RWPE1 (cell line): ENCODE results near the gene ENOX2.

Experiments
- CTCF ChIA-PET: fragments of 350-600 bp; sonication (Branson Sonifier 250); formaldehyde crosslinking; extraction: SDS; loops from one replicate; lab custom pipeline; 2021; lab: Yijun Ruan, JAX
- POLR2A ChIA-PET: fragments of 400-600 bp; formaldehyde crosslinking; extraction: SDS; loops from one replicate; lab custom pipeline; 2020; ENCODE audit warnings: antibody characterized with exemption; ENCODE audit not compliant: low non-redundant PET; lab: Yijun Ruan, JAX
- DNase-seq: peaks from one replicate; pipeline ENCODE4 v3.0.0; 2012; ENCODE audit warnings: low spot score
- H3K27ac ChIP-seq: fragments of 450-650 bp; 2 replicates; pipeline ENCODE4 v1.5.1; 2017
- TF ChIP-seq, protein P1 (sequence below): fragments of 450-650 bp; conservative IDR thresholded peaks from 2 replicates; pipeline ENCODE4 v1.5.1; 2017; ENCODE audit warnings: low read depth, mild to moderate bottlenecking

Gene ENOX2

DNA sequence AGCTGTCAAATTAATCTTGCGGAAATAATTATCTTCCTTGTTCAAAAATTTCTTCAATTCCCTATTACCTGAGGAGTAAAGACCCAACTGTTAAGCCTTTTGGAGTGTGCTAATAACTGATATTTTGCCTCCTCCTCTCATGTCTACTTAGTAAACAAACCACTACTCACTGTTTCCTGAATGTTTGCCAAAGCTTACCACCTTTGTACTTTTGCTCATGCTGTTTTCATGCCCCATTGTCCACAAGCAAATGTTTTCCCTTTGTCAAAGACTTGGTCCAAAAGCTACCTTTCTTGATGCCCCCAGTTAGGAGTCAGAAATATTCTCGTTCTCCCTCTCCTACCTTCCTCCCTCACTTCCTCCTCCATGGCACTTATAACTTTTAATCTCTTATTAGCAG, 226.1 kb downstream of the ENOX2 start:
- TF ChIP-seq, protein P1, sequence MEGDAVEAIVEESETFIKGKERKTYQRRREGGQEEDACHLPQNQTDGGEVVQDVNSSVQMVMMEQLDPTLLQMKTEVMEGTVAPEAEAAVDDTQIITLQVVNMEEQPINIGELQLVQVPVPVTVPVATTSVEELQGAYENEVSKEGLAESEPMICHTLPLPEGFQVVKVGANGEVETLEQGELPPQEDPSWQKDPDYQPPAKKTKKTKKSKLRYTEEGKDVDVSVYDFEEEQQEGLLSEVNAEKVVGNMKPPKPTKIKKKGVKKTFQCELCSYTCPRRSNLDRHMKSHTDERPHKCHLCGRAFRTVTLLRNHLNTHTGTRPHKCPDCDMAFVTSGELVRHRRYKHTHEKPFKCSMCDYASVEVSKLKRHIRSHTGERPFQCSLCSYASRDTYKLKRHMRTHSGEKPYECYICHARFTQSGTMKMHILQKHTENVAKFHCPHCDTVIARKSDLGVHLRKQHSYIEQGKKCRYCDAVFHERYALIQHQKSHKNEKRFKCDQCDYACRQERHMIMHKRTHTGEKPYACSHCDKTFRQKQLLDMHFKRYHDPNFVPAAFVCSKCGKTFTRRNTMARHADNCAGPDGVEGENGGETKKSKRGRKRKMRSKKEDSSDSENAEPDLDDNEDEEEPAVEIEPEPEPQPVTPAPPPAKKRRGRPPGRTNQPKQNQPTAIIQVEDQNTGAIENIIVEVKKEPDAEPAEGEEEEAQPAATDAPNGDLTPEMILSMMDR, result no peak
- POLR2A ChIA-PET, result no interaction called here
- CTCF ChIA-PET, result no interaction called here

DNA sequence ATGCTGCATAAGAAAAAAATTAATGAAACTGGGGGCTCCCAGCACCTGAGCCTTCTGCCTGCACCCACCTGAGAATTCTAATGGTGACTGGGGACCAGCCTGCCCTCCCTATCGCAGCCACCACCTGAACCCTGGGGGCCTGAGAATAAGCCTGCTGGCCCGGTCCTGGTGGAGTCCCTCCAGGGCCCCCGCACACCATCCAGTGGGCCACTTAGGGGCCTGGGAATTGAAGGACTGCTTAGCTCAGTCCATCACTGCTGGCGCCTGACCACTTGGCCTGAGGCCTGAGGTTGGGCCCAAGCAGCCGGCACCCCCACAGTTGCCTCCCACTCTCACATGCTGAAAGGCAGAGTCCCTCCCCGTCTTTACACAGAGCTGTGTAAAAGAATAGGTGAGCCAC, 230.8 kb downstream of the ENOX2 start:
- ChIA-PET CTCF (no interaction called here), POLR2A (no interaction called here)
- TF ChIP-seq, protein P1, result no peak
- DNase-seq, result no peak
- no peak overlapping the region for H3K27ac ChIP-seq

More for the DNA sequence above, 226.1 kb downstream of the ENOX2 start:
- no peak overlapping the region for H3K27ac ChIP-seq
- no peak for DNase-seq

DNA sequence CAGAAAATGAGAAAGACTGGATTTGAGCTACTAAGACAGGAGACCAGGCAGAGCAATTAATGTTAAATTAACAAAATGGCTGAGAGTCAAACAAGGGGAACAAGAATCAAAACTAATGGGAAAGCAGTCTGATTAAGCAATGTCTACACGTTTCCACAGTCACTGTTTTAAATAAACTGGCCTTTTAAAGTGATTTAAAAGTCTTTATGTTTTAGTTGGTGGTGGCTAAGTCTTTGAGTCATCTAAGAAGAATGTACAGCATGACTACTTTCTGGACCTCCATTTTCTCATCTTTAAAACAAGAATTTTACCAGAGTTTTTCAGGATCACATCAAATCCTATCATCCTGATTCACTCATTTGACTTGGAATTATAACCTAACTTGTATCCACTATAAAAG, 233.8 kb downstream of the ENOX2 start:
- TF ChIP-seq, protein P1, result no peak
- H3K27ac ChIP-seq, result no peak overlapping the region
- ChIA-PET CTCF (no interaction called here), POLR2A (no interaction called here)
- no peak for DNase-seq

DNA sequence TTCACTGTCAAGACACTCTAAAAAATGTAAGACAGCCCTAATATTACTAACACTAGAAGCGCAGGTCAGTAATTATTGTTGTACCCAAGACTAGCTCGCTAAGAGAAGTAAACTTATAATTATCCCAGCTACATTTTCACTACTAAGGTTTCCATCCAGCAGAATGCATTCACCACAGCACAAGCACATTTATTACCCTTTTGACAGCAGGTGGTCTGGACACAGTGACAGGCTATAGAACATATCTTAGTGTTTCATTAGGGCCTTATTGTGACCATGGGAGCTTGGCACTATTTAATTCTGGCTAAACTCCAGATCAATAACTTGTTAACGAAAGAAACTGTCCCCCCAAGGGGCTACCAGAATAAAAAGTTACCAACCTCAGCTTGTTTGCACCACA, 237.7 kb downstream of the ENOX2 start:
- DNase-seq, result no peak
- H3K27ac ChIP-seq, result no peak overlapping the region
- ChIA-PET CTCF (no interaction called here), POLR2A (no interaction called here)
- TF ChIP-seq, protein P1, result no peak

DNA sequence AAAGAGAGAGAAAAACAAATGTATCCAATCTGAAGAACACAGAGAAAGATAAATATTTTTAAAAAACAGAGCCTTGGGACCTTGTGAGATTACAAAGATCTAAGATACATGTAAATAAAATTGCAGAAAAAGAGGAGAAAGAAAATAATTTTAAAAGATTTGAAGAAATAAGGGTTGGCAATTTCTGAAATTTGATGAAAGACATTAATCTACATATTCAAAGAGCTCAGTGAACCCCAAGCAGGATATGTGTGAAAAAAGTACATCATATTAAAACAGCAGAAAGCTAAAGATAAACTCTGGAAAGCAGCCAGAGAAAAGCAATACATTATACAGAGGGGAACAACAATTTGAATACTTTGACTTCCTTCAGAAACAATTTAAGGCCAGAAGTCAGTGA, 244.7 kb downstream of the ENOX2 start:
- TF ChIP-seq, protein P1, result no peak
- H3K27ac ChIP-seq, result no peak overlapping the region
- POLR2A ChIA-PET, result no interaction called here
- CTCF ChIA-PET, result no interaction called here
- DNase-seq, result no peak

DNA sequence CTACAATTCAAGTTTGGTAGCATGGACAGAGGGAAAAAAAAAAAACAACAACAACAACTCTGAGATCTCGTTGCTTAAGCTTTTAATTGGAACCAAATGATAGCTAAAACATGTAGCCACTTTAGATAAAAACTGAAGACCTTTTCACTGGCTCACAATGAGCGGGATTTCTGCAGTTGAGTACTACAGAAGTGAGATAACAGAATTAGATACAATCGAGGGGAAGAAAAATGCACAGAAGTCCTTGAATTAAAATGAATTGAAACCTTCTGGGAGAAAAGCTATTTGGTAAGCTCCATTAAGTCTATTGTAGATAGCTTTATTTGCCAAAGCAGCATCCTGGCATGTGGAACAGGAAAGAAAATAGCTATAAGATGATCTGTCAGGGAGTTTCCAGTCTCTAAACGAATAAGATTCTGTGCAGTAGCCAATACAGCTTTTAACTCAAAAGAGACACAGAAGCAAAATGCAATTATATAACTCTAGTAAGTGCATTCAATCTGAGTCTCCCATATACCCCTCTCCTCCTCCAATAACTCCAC, 248.5 kb downstream of the ENOX2 start:
- POLR2A ChIA-PET, result no interaction called here
- CTCF ChIA-PET, result no interaction called here
- H3K27ac ChIP-seq, result no peak overlapping the region
- DNase-seq, result no peak
- TF ChIP-seq, protein P1, result no peak
